ENCODE results near the gene FAM200B.

FAM200B gene

GRCh38 chr4:15691346-15692135 is 9.9 kb downstream of the FAM200B start:
- DNase-seq (ENCODE audit: low read depth): peak; percentile 88
- no peak overlapping the region for H3K4me3 ChIP-seq (ENCODE audit: control insufficient read depth, low read depth, low read length)
- TF ChIP-seq CTCF (conservative IDR thresholded peaks at IDR 0.05; ENCODE audit: control insufficient read depth, insufficient read depth, low read depth, low read length): no peak

GRCh38 chr4:15692602-15693001 is 11.0 kb downstream of the FAM200B start:
- DNase-seq (ENCODE audit: low read depth): no peak
- TF ChIP-seq CTCF (conservative IDR thresholded peaks at IDR 0.05; ENCODE audit: control insufficient read depth, insufficient read depth, low read depth, low read length): no peak
- H3K4me3 ChIP-seq (ENCODE audit: control insufficient read depth, low read depth, low read length): no peak overlapping the region

GRCh38 chr4:15694431-15694830 is 12.8 kb downstream of the FAM200B start:
- no peak overlapping the region for H3K4me3 ChIP-seq (ENCODE audit: control insufficient read depth, low read depth, low read length)
- no peak for TF ChIP-seq CTCF (conservative IDR thresholded peaks at IDR 0.05; ENCODE audit: control insufficient read depth, insufficient read depth, low read depth, low read length)
- no peak for DNase-seq (ENCODE audit: low read depth)

- TF ChIP-seq CTCF (conservative IDR thresholded peaks at IDR 0.05; ENCODE audit: control insufficient read depth, insufficient read depth, low read depth, low read length): no peak
- peak; percentile 98 for DNase-seq (ENCODE audit: low read depth)
- H3K4me3 ChIP-seq (ENCODE audit: control insufficient read depth, low read depth, low read length): no peak overlapping the region
Observed at GRCh38 chr4:15695240-15695699, 13.6 kb downstream of the FAM200B start.

- TF ChIP-seq CTCF (conservative IDR thresholded peaks at IDR 0.05; ENCODE audit: control insufficient read depth, insufficient read depth, low read depth, low read length): no peak
- no peak overlapping the region for H3K4me3 ChIP-seq (ENCODE audit: control insufficient read depth, low read depth, low read length)
- DNase-seq (ENCODE audit: low read depth): no peak
Observed at GRCh38 chr4:15695729-15696128, 14.1 kb downstream of the FAM200B start.

- TF ChIP-seq CTCF (conservative IDR thresholded peaks at IDR 0.05; ENCODE audit: control insufficient read depth, insufficient read depth, low read depth, low read length): no peak
- no peak for DNase-seq (ENCODE audit: low read depth)
- H3K4me3 ChIP-seq (ENCODE audit: control insufficient read depth, low read depth, low read length): no peak overlapping the region
Observed at GRCh38 chr4:15696866-15697265, 15.2 kb downstream of the FAM200B start.
